ENCODE data around the gene CRTC3.
"Not testable (repeated sequence)": the region's sequence is repeated elsewhere in the genome, so short reads cannot be mapped to it uniquely, and the experiment has no call there.

CRTC3 gene

GRCh38 chr15:90529371-90530249 is at the start of gene CRTC3:
CRTC3 (plus strand) TSS chr15:90529923; CDS start chr15:90530072, 149 bp downstream.
- FAIRE-seq: no peak

- FAIRE-seq: no peak
These were observed 48.7 kb upstream of the CRTC3 start for GRCh38 chr15:90481023-90481422.

- FAIRE-seq: peak; percentile 78
These were observed 47.4 kb upstream of the CRTC3 start for GRCh38 chr15:90482124-90483011.

GRCh38 chr15:90483012-90483307 is 46.8 kb upstream of the CRTC3 start:
- no peak for FAIRE-seq

GRCh38 chr15:90483637-90484036 is 46.1 kb upstream of the CRTC3 start:
- no peak for FAIRE-seq

GRCh38 chr15:90487186-90487585 is 42.5 kb upstream of the CRTC3 start:
- no peak for FAIRE-seq

GRCh38 chr15:90489514-90489913 is 40.2 kb upstream of the CRTC3 start:
- FAIRE-seq: no peak

- no peak for FAIRE-seq
These were observed 39.8 kb upstream of the CRTC3 start for GRCh38 chr15:90489944-90490343.

- no peak for FAIRE-seq
These were observed 36.1 kb upstream of the CRTC3 start for GRCh38 chr15:90493647-90494046.

- peak; percentile 45 for FAIRE-seq
These were observed 34.7 kb upstream of the CRTC3 start for GRCh38 chr15:90495067-90495466.

GRCh38 chr15:90496791-90497190 is 32.9 kb upstream of the CRTC3 start:
- no peak for FAIRE-seq

GRCh38 chr15:90497376-90497775 is 32.3 kb upstream of the CRTC3 start:
- no peak for FAIRE-seq

- FAIRE-seq: no peak
These were observed 31.8 kb upstream of the CRTC3 start for GRCh38 chr15:90497912-90498311.

- FAIRE-seq: no peak
These were observed 29.6 kb upstream of the CRTC3 start for GRCh38 chr15:90500171-90500570.

- FAIRE-seq: no peak
These were observed 27.8 kb upstream of the CRTC3 start for GRCh38 chr15:90501898-90502297.

GRCh38 chr15:90510781-90511180 is 18.9 kb upstream of the CRTC3 start:
- FAIRE-seq: not testable (repeated sequence)

GRCh38 chr15:90511211-90511618 is 18.5 kb upstream of the CRTC3 start:
- not testable (repeated sequence) for FAIRE-seq

- FAIRE-seq: no peak
These were observed 17.4 kb upstream of the CRTC3 start for GRCh38 chr15:90512276-90512675.

- FAIRE-seq: no peak
These were observed 16.7 kb upstream of the CRTC3 start for GRCh38 chr15:90512981-90513380.

GRCh38 chr15:90513448-90513847 is 16.3 kb upstream of the CRTC3 start:
- FAIRE-seq: no peak

GRCh38 chr15:90513893-90514292 is 15.8 kb upstream of the CRTC3 start:
- not testable (repeated sequence) for FAIRE-seq

GRCh38 chr15:90519688-90520087 is 10.0 kb upstream of the CRTC3 start:
- FAIRE-seq: no peak

GRCh38 chr15:90520365-90520764 is 9.4 kb upstream of the CRTC3 start:
- FAIRE-seq: no peak

GRCh38 chr15:90523373-90523772 is 6.3 kb upstream of the CRTC3 start:
- FAIRE-seq: no peak

All from endometrium (tissue), 2 donors.